GM06990 (cell line): Measurements from ENCODE around the gene C2CD2L.

ENCODE experiments used
- DNase-seq: peaks from one replicate; pipeline ENCODE4 v3.0.0-alpha.2; 2011; ENCODE audit not compliant: insufficient read length; ENCODE audit errors: extremely low read depth
- H3K27me3 ChIP-seq: replicated peaks from 2 replicates; pipeline ENCODE4 v1.6.0; 2011; ENCODE audit warnings: low read length; ENCODE audit not compliant: control insufficient read depth, insufficient read depth
- H3K36me3 ChIP-seq: 2 replicates; pipeline ENCODE4 v1.5.1; 2011; ENCODE audit warnings: low read length; ENCODE audit not compliant: control insufficient read depth, insufficient read depth
- H3K4me3 ChIP-seq: replicated peaks from 2 replicates; pipeline ENCODE4 v1.5.1; 2011; ENCODE audit warnings: low read depth, mild to moderate bottlenecking, control low read depth, low read length
- CTCF ChIP-seq: IDR thresholded peaks from 2 replicates; pipeline ENCODE4 v1.5.1; 2011; ENCODE audit warnings: low read length, control low read depth, mild to moderate bottlenecking, inconsistent platforms; ENCODE audit not compliant: insufficient read depth, poor library complexity, severe bottlenecking

The C2CD2L gene

GRCh38 chr11:119091966-119092879 is 14.9 kb upstream of the C2CD2L start:
- TF ChIP-seq CTCF = no peak
- Histone ChIP-seq H3K27me3 (no peaks in the 10 kb centered on the region), H3K36me3 (peaks cover 25% of the 10 kb centered on the region), H3K4me3 (peak overlapping the region; percentile 91)
- no peak for DNase-seq

GRCh38 chr11:119092880-119093842 is 14.0 kb upstream of the C2CD2L start:
- DNase-seq = no peak
- Histone ChIP-seq H3K4me3 (peak overlapping the region; percentile 91), H3K36me3 (peaks cover 27% of the 10 kb centered on the region), H3K27me3 (no peaks in the 10 kb centered on the region)
- TF ChIP-seq CTCF = no peak

GRCh38 chr11:119093942-119094815 is 13.0 kb upstream of the C2CD2L start:
- no peak for TF ChIP-seq CTCF
- DNase-seq = peak; percentile 68
- Histone ChIP-seq H3K27me3 (no peaks in the 10 kb centered on the region), H3K36me3 (peaks cover 27% of the 10 kb centered on the region), H3K4me3 (peak overlapping the region; percentile 91)

GRCh38 chr11:119094816-119095065 is 12.4 kb upstream of the C2CD2L start:
- TF ChIP-seq CTCF = peak; percentile 76
- Histone ChIP-seq H3K4me3 (peak overlapping the region; percentile 91), H3K36me3 (peaks cover 23% of the 10 kb centered on the region), H3K27me3 (no peaks in the 10 kb centered on the region)
- peak; percentile 84 for DNase-seq
